ENCODE results near the gene TFF3. TPM values are rescaled to one million over a fixed set of nuclear protein-coding genes. Genes with fewer than 3 reads are reported as not detected.

TFF3 gene
- total and polyA plus RNA-seq, 2 of the 13 experiments (the other 11 are each of a cell fraction or from before 2014, with no cell fraction given) = 14.2 to 26.9 TPM

GRCh38 chr21:42310411-42311001 lies 4.7 kb downstream of the TFF3 start:
- intact Hi-C loops (cut with micrococcal nuclease; ENCODE audit: unreplicated experiment) = no loop called here
- in situ Hi-C loops (cut with HindIII; ENCODE audit: extremely low pct_ligation_motif_present, low pct_unique_long_range_greater_than_20kb) = no loop called here
- DNase-seq (ENCODE audit: low spot score) (no peak), ATAC-seq (no peak), FAIRE-seq (no peak)
- H3K4me1 ChIP-seq (ENCODE audit: insufficient read depth, low read length) = peaks cover 51% of the 10 kb centered on the region
- H2AFZ ChIP-seq (ENCODE audit: low read length) = no peak overlapping the region
- TF ChIP-seq SMARCE1 (IDR thresholded peaks at IDR 0.05; ENCODE audit: borderline replicate concordance) (no peak), NKX3-1 (CRISPR knock-in tag; IDR thresholded peaks at IDR 0.05) (no peak), AGO1 (IDR thresholded peaks at IDR 0.05; ENCODE audit: low read depth, low read length, poor library complexity, severe bottlenecking) (peak; percentile 58), ZNF510 (CRISPR knock-in tag; IDR thresholded peaks at IDR 0.05; ENCODE audit: low read depth) (no peak), SATB2 (CRISPR knock-in tag; IDR thresholded peaks at IDR 0.05) (no peak), ZNF546 (CRISPR knock-in tag; conservative IDR thresholded peaks at IDR 0.05) (no peak), AGO2 (optimal IDR thresholded peaks at IDR 0.05; ENCODE audit: low read depth, low read length) (peak; percentile 26)
- POLR2A ChIA-PET = no interaction called here
- H3K9ac ChIP-seq (ENCODE audit: insufficient read depth, low read depth, low read length) = no peak overlapping the region
- no peaks in the 10 kb centered on the region for H3K9me3 ChIP-seq (ENCODE audit: low read length)
- H3K36me3 ChIP-seq (replicated peaks in 1 of 2; ENCODE audit: control insufficient read depth in 1 of 2, insufficient read depth in 2 of 2, low read length in 2 of 2) = no peaks in the 10 kb centered on the region
- BruUV-seq (replicated peaks) = no TSS peak
- H3K27me3 ChIP-seq (ENCODE audit: control insufficient read depth in 1 of 2, insufficient read depth in 2 of 2, low read length in 2 of 2) = peaks cover 1 to 9% of the 10 kb centered on the region in 2 experiments; a peak in 4 of 5 replicates
- H3K79me2 ChIP-seq (ENCODE audit: insufficient read depth, low read length) = no peaks in the 10 kb centered on the region
- no peak overlapping the region for H3K4me3 ChIP-seq (replicated peaks in 1 of 3; ENCODE audit: insufficient read depth in 1 of 3, low read depth in 2 of 3, low read length in 3 of 3)
- H3K4me2 ChIP-seq (ENCODE audit: low read depth, low read length) = no peak overlapping the region
- no peak overlapping the region for H3K27ac ChIP-seq (ENCODE audit: extremely low read length, insufficient read depth, low read length)
- CTCF ChIA-PET (ENCODE audit: low intra/inter-chr PET ratio, low total read pairs) = interaction anchor here (2.9 to 4.8 kb wide), 2 partner anchors 71 to 139 kb away, joined by 16 to 20 read pairs; no protein-coding TSS in a partner anchor
- H4K20me1 ChIP-seq (ENCODE audit: insufficient read depth, low read length) = no peaks in the 10 kb centered on the region
- WGBS (ENCODE audit: low lambda C conversion rate) = 64% methylated on average over 6 of the region's 12 CpGs

GRCh38 chr21:42309753-42310213 lies 5.4 kb downstream of the TFF3 start:
- ATAC-seq = peak; percentile 62
- H3K4me3 ChIP-seq (replicated peaks in 1 of 3; ENCODE audit: insufficient read depth in 1 of 3, low read depth in 2 of 3, low read length in 3 of 3) = no peak overlapping the region
- ChIA-PET POLR2A (no interaction called here), CTCF (ENCODE audit: low intra/inter-chr PET ratio, low total read pairs) (interaction anchor here (1.1 to 4.8 kb wide), 3 partner anchors 72 to 140 kb away, joined by 3 to 20 read pairs (median 16); no protein-coding TSS in a partner anchor)
- no peak for DNase-seq (ENCODE audit: low spot score)
- H4K20me1 ChIP-seq (ENCODE audit: insufficient read depth, low read length) = no peaks in the 10 kb centered on the region
- WGBS (ENCODE audit: low lambda C conversion rate) = 44% methylated on average over 15 of the region's 22 CpGs
- no peaks in the 10 kb centered on the region for H3K79me2 ChIP-seq (ENCODE audit: insufficient read depth, low read length)
- H2AFZ ChIP-seq (ENCODE audit: low read length) = no peak overlapping the region
- H3K27me3 ChIP-seq (ENCODE audit: control insufficient read depth in 1 of 2, insufficient read depth in 2 of 2, low read length in 2 of 2) = peaks cover 1 to 10% of the 10 kb centered on the region in 2 experiments; a peak in 4 of 5 replicates
- FAIRE-seq = no peak
- H3K36me3 ChIP-seq (replicated peaks in 1 of 2; ENCODE audit: control insufficient read depth in 1 of 2, insufficient read depth in 2 of 2, low read length in 2 of 2) = no peaks in the 10 kb centered on the region
- intact Hi-C loops (cut with micrococcal nuclease; ENCODE audit: unreplicated experiment) (loop anchor here (1.0 kb wide), 1 partner anchor 141 kb away; no protein-coding TSS in a partner anchor), in situ Hi-C loops (cut with HindIII; ENCODE audit: extremely low pct_ligation_motif_present, low pct_unique_long_range_greater_than_20kb) (loop anchor here (5.0 kb wide), 1 partner anchor 138 kb away; no protein-coding TSS in a partner anchor)
- H3K9ac ChIP-seq (ENCODE audit: insufficient read depth, low read depth, low read length) = no peak overlapping the region
- H3K4me2 ChIP-seq (ENCODE audit: low read depth, low read length) = no peak overlapping the region
- H3K4me1 ChIP-seq (ENCODE audit: insufficient read depth, low read length) = peaks cover 44% of the 10 kb centered on the region
- no peak overlapping the region for H3K27ac ChIP-seq (ENCODE audit: extremely low read length, insufficient read depth, low read length)
- no TSS peak for BruUV-seq (replicated peaks)
- H3K9me3 ChIP-seq (ENCODE audit: low read length) = no peaks in the 10 kb centered on the region
- TF ChIP-seq RAD21 (CRISPR knock-in tag; IDR thresholded peaks at IDR 0.05) (0 out of 2 replicates have a peak, but pooled peaks have one; percentile 37), STAG1 (CRISPR knock-in tag; IDR thresholded peaks at IDR 0.05) (peak; percentile 68), THAP7 (CRISPR knock-in tag; IDR thresholded peaks at IDR 0.05) (no peak), ZBTB8A (CRISPR knock-in tag; IDR thresholded peaks at IDR 0.05; ENCODE audit: borderline replicate concordance, low read depth) (no peak), KDM3A (CRISPR knock-in tag; IDR thresholded peaks at IDR 0.05; ENCODE audit: low read depth) (no peak), CTCF (CRISPR knock-in tag; IDR thresholded peaks at IDR 0.05) (peak; percentile 78), SMC3 (IDR thresholded peaks at IDR 0.05; ENCODE audit: low read length) (peak; percentile 33; the same call in 1 of the 2 replicates), PITX1 (CRISPR knock-in tag; IDR thresholded peaks at IDR 0.05) (no peak), ZNF33A (CRISPR knock-in tag; IDR thresholded peaks at IDR 0.05; ENCODE audit: borderline replicate concordance) (no peak), REL (CRISPR knock-in tag; conservative IDR thresholded peaks at IDR 0.05) (no peak)
